Endothelial cell of umbilical vein (primary cell): Measurements from ENCODE around the gene NUP35. TPM values are rescaled to one million over a fixed set of nuclear protein-coding genes. Genes with fewer than 3 reads are reported as not detected.

Experiments
- BruUV-seq: library from RNA; stranded (reverse); fragments of 400-500 nt; replicated peaks from 2 replicates; lab custom pipeline; 2021; lab: Mats Ljungman, UMichigan
- CTCF ChIA-PET: fragments of 300-600, 350-600 bp; sonication (Branson Sonifier 250); formaldehyde crosslinking; loops from one replicate; lab custom pipeline; 2021; ENCODE audit warnings: antibody characterized with exemption, inconsistent platforms; lab: Charles Lee
- POLR2A ChIA-PET: fragments of 300-600, 350-600 bp; sonication (Branson Sonifier 250); formaldehyde crosslinking; loops from one replicate; lab custom pipeline; 2021; ENCODE audit warnings: antibody characterized with exemption, inconsistent platforms; lab: Charles Lee
- DNase-seq: peaks from one replicate; pipeline ENCODE4 v3.0.0-alpha.2; 2011; ENCODE audit warnings: low read depth, low spot score
- FAIRE-seq: peaks from 2 replicates; lab custom pipeline; 2011; peaks lifted over from hg19 to GRCh38; lab: Jason Lieb, UNC
- H2AFZ ChIP-seq: 2 replicates; pipeline ENCODE4 v1.6.0; 2012; ENCODE audit warnings: low read depth, low read length, control low read depth, inconsistent platforms
- H3K27ac ChIP-seq: 2 replicates; pipeline ENCODE4 v1.5.1; 2011; ENCODE audit warnings: low read depth, mild to moderate bottlenecking, control low read depth, low read length, moderate library complexity; ENCODE audit not compliant: insufficient read depth
- H3K27me3 ChIP-seq, 2 experiments: 2 replicates each; pipeline versions ENCODE4 v1.6.0 to v1.6.1; 2011; ENCODE audit warnings: low read length in 2 of 2, mixed read lengths in 1 of 2; ENCODE audit not compliant: control insufficient read depth in 2 of 2, insufficient read depth in 2 of 2
- H3K36me3 ChIP-seq, 2 experiments: 2 replicates in 1 of 2; 3 replicates in 1 of 2; pipeline ENCODE4 v1.5.1; 2011; ENCODE audit warnings: low read length in 2 of 2, mild to moderate bottlenecking in 1 of 2, moderate library complexity in 1 of 2; ENCODE audit not compliant: control insufficient read depth in 2 of 2, insufficient read depth in 2 of 2; ENCODE audit errors: extremely low read depth in 1 of 2
- H3K4me1 ChIP-seq: 3 replicates; pipeline ENCODE4 v1.5.1; 2011; ENCODE audit warnings: mild to moderate bottlenecking, low read length; ENCODE audit not compliant: control insufficient read depth, insufficient read depth; ENCODE audit errors: extremely low read depth
- H3K4me2 ChIP-seq: 2 replicates; pipeline ENCODE4 v1.6.1; 2011; ENCODE audit warnings: low read length, control low read depth, mixed read lengths; ENCODE audit not compliant: insufficient read depth
- H3K4me3 ChIP-seq, 3 experiments: fragments of 200-600 bp in 1 of 3; sonication (generic), shearing (Covaris generic) in 1 of 3; replicated peaks in 1 of 3; 2 replicates each; pipeline ENCODE4 v1.5.1; 2011 to 2016; ENCODE audit warnings: control low read depth in 3 of 3, low read length in 3 of 3, mild to moderate bottlenecking in 2 of 3, inconsistent platforms in 1 of 3, low read depth in 1 of 3, moderate library complexity in 1 of 3; ENCODE audit not compliant: insufficient read depth in 1 of 3
- H3K79me2 ChIP-seq: 2 replicates; pipeline ENCODE4 v1.6.0; 2012; ENCODE audit warnings: low read length, inconsistent platforms; ENCODE audit not compliant: control insufficient read depth, insufficient read depth
- H3K9ac ChIP-seq: replicated peaks from 2 replicates; pipeline ENCODE3; 2011; ENCODE audit warnings: low read length, control low read depth; ENCODE audit not compliant: insufficient read depth; ENCODE audit errors: extremely low read depth
- H3K9me1 ChIP-seq: replicated peaks from 3 replicates; pipeline ENCODE4 v1.6.0; 2011; ENCODE audit warnings: mild to moderate bottlenecking, low read length; ENCODE audit not compliant: control insufficient read depth, insufficient read depth; ENCODE audit errors: extremely low read depth
- H3K9me3 ChIP-seq: replicated peaks from 2 replicates; pipeline ENCODE4 v1.5.1; 2012; ENCODE audit warnings: low read length, inconsistent platforms; ENCODE audit not compliant: control insufficient read depth, insufficient read depth
- H4K20me1 ChIP-seq: replicated peaks from 2 replicates; pipeline ENCODE3; 2011; ENCODE audit warnings: mild to moderate bottlenecking, low read length; ENCODE audit not compliant: control insufficient read depth, insufficient read depth; ENCODE audit errors: extremely low read depth
- EZH2 ChIP-seq: IDR thresholded peaks from 2 replicates; pipeline ENCODE4 v1.6.1; 2012; ENCODE audit warnings: borderline replicate concordance, low read depth, mild to moderate bottlenecking, moderate library complexity, low read length, inconsistent platforms; ENCODE audit not compliant: severe bottlenecking
- FOS ChIP-seq: IDR thresholded peaks from 2 replicates; pipeline ENCODE4 v1.6.1; 2011; ENCODE audit warnings: mild to moderate bottlenecking, low read length, moderate library complexity, borderline replicate concordance; ENCODE audit not compliant: insufficient read depth
- GATA2 ChIP-seq: IDR thresholded peaks from 2 replicates; pipeline ENCODE4 v1.7.0; 2011; ENCODE audit warnings: low read depth, mild to moderate bottlenecking, moderate library complexity, mixed read lengths, low read length; ENCODE audit not compliant: insufficient read length, insufficient read depth
- JUN ChIP-seq: IDR thresholded peaks from 2 replicates; pipeline ENCODE4 v1.6.1; 2011; ENCODE audit warnings: borderline replicate concordance, low read depth; ENCODE audit not compliant: insufficient read length, insufficient read depth
- MYC ChIP-seq: IDR thresholded peaks from one replicate; pipeline ENCODE4 v1.6.1; 2011; ENCODE audit warnings: mild to moderate bottlenecking, low read depth, low read length
- POLR2A ChIP-seq: IDR thresholded peaks from 2 replicates; pipeline ENCODE4 v1.6.1; 2012; ENCODE audit warnings: low read depth, mild to moderate bottlenecking, control low read depth, low read length
- POLR2AphosphoS5 ChIP-seq: IDR thresholded peaks from 2 replicates; pipeline ENCODE4 v1.6.1; 2012; ENCODE audit warnings: low read depth, mild to moderate bottlenecking, control low read depth, low read length, moderate library complexity; ENCODE audit not compliant: insufficient read depth
- dilution Hi-C: fragments of 300-500 bp; cut with MboI; formaldehyde crosslinking; loops from one replicate; pipeline ENCODE4 v1.15.0; 2019; ENCODE audit warnings: low sequenced_read_pairs; ENCODE audit not compliant: extremely low pct_ligation_motif_present
- intact Hi-C: fragments of 100-400 bp; cut with micrococcal nuclease; formaldehyde crosslinking; loops from one replicate; pipeline ENCODE4 v1.10.0; 2022
- polyA plus RNA-seq, 4 experiments: library from polyadenylated mRNA; depleted of rRNA in 3 of 4; stranded (reverse) in 3 of 4; unstranded in 1 of 4; fragments of >200 nt; gene quantifications; 2 replicates each; pipeline versions ENCODE4 v1.2.1 to v1.2.3, GENCODE V29; 2011 to 2012; ENCODE audit warnings: missing spikeins in 1 of 4
- total RNA-seq: library from RNA; stranded (reverse); gene quantifications from 2 replicates; pipeline ENCODE4 v1.2.3, GENCODE V29; 2021

NUP35 gene
- total and polyA plus RNA-seq, 2 donors (not counting 3 experiments of a cell fraction or from before 2014, with no cell fraction given): 8.4 to 22.1 TPM

GRCh38 chr2:183123959-183124221 lies 353 bp upstream of the NUP35 start:
- dilution Hi-C loops: no loop called here
- POLR2A ChIA-PET: no interaction called here

DNA sequence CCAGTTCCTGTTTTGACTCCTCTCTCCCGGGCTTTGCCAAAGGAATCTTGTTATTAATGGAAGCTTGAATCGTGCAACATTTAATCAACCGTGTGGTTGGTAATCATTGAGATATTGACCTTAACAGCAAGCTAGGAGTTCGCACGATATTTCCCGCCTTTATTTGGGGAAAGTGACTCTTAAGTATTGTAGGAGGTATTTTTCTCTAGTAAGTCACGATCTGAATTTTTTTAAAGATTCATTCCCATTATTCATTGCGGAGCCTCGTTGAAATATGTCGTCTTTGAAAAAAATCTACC lies 663 bp downstream of the NUP35 start:
- TF ChIP-seq JUN: no peak
- no peak for TF ChIP-seq GATA2
- no peak for TF ChIP-seq POLR2A
- no peak for TF ChIP-seq MYC
- TF ChIP-seq POLR2AphosphoS5: no peak
- TF ChIP-seq EZH2: no peak
- TF ChIP-seq FOS: no peak
- peak overlapping the region; percentile 61 to 81 (median 72) for H3K4me3 ChIP-seq
- peaks cover 51% of the 10 kb centered on the region for H3K79me2 ChIP-seq
- POLR2A ChIA-PET: interaction anchor here (0.6 kb wide), 1 partner anchor 1738 kb away, joined by 3 read pairs; no protein-coding TSS in a partner anchor
- no peaks in the 10 kb centered on the region for H4K20me1 ChIP-seq
- FAIRE-seq (no peak), DNase-seq (no peak)
- no peaks in the 10 kb centered on the region for H3K9me1 ChIP-seq
- H3K27me3 ChIP-seq: no peaks in the 10 kb centered on the region
- H3K9me3 ChIP-seq: no peaks in the 10 kb centered on the region
- H2AFZ ChIP-seq: peak overlapping the region; percentile 90
- dilution Hi-C loops: no loop called here
- no TSS peak for BruUV-seq
- CTCF ChIA-PET: interaction anchor here (0.6 kb wide), 1 partner anchor 46 kb away, joined by 3 read pairs; the partner anchor contains the start of gene DUSP19
- H3K4me2 ChIP-seq: peak overlapping the region; percentile 86
- intact Hi-C loops: loop anchor here (1.0 to 2.0 kb wide), 3 partner anchors 47 to 87 kb away; partner anchors contain the start of genes DUSP19 and NCKAP1
- peaks cover 0 to 8% of the 10 kb centered on the region in 2 experiments for H3K36me3 ChIP-seq
- peak overlapping the region; percentile 84 for H3K9ac ChIP-seq
- H3K27ac ChIP-seq: peak overlapping the region; percentile 71
- peaks cover 12% of the 10 kb centered on the region for H3K4me1 ChIP-seq

More at GRCh38 chr2:183123959-183124221, 353 bp upstream of the NUP35 start:
- Histone ChIP-seq H3K4me3 (peak overlapping the region; percentile 61 to 81 (median 72)), H3K9me1 (no peaks in the 10 kb centered on the region), H4K20me1 (no peaks in the 10 kb centered on the region), H2AFZ (peak overlapping the region; percentile 90), H3K79me2 (peaks cover 42% of the 10 kb centered on the region), H3K27me3 (no peaks in the 10 kb centered on the region), H3K4me2 (peak overlapping the region; percentile 86), H3K4me1 (peaks cover 12% of the 10 kb centered on the region), H3K9me3 (no peaks in the 10 kb centered on the region), H3K27ac (peak overlapping the region; percentile 71), H3K36me3 (peaks cover 0 to 3% of the 10 kb centered on the region in 2 experiments), H3K9ac (peak overlapping the region; percentile 84)
- FAIRE-seq (no peak), DNase-seq (no peak)
- TF ChIP-seq MYC: no peak
- CTCF ChIA-PET: interaction anchor here (1.2 to 1.5 kb wide), 2 partner anchors 9 to 53 kb away, joined by 4 to 5 read pairs; no protein-coding TSS in a partner anchor
- intact Hi-C loops: loop anchor here (1.0 to 2.0 kb wide), 3 partner anchors 46 to 86 kb away; partner anchors contain the start of genes DUSP19 and NCKAP1
- no TSS peak for BruUV-seq
